Testis (tissue), 3 donors: ENCODE measurements around the gene KLK5. TPM values are rescaled to one million over a fixed set of nuclear protein-coding genes. Genes with fewer than 3 reads are reported as not detected.

ENCODE experiments used
- DNase-seq: peaks from one replicate; pipeline ENCODE4 v3.0.0-alpha.2; 2019
- H3K27ac ChIP-seq, 2 donors: fragments of 200-600 bp; sonication (generic); one replicate each; pipeline ENCODE4 v1.5.1; 2019
- H3K27me3 ChIP-seq: fragments of 200-600 bp; sonication (generic); one replicate; pipeline ENCODE4 v1.5.1; 2019
- H3K36me3 ChIP-seq: fragments of 200-600 bp; sonication (generic); one replicate; pipeline ENCODE4 v1.5.1; 2017; ENCODE audit warnings: low read depth; ENCODE audit errors: missing control alignments
- H3K4me1 ChIP-seq: fragments of 200-600 bp; sonication (generic); one replicate; pipeline ENCODE4 v1.5.1; 2019
- H3K4me3 ChIP-seq, 2 donors: fragments of 200-600 bp; sonication (generic); one replicate each; pipeline ENCODE4 v1.5.1; 2017 to 2019
- H3K9me3 ChIP-seq: fragments of 200-600 bp; sonication (generic); one replicate; pipeline ENCODE4 v1.5.1; 2017
- CTCF ChIP-seq, 3 experiments: fragments of 450-650 bp in 2 of 3; fragments of 200-600 bp in 1 of 3; sonication (generic) in 1 of 3; IDR thresholded peaks; one replicate each; pipeline ENCODE4 v1.5.1; 2016 to 2019; ENCODE audit warnings: antibody characterized with exemption in 3 of 3, mild to moderate bottlenecking in 2 of 3, moderate library complexity in 1 of 3
- POLR2A ChIP-seq: fragments of 450-650 bp; IDR thresholded peaks from one replicate; pipeline ENCODE4 v1.6.1; 2017; ENCODE audit warnings: antibody characterized with exemption, mild to moderate bottlenecking, moderate library complexity
- WGBS, 2 donors: methylation state at CpG; one replicate each; pipeline ENCODE4 v1.1.5; 2018; 5-methylcytosine and 5-hydroxymethylcytosine counted together
- intact Hi-C: fragments of 100-400 bp; cut with DNase I; formaldehyde crosslinking; loops from one replicate; pipeline ENCODE4 v1.15.1; 2023; ENCODE audit warnings: low total_unique reads
- polyA plus RNA-seq: library from polyadenylated mRNA; stranded (reverse); fragments of 350-450 nt; fragmentation: Illumina TruSeq; extraction: RNeasy Lipid Tissue Mini Kit (QIAGEN cat#74804); gene quantifications from one replicate; pipeline ENCODE4 v1.2.3, GENCODE V29; 2014; ENCODE audit warnings: low read depth, low replicate concordance; ENCODE audit not compliant: insufficient read depth
- total RNA-seq, 2 donors: library from RNA; depleted of rRNA; stranded (reverse); fragments of >200 nt; gene quantifications; one replicate each; pipeline ENCODE4 v1.2.3, GENCODE V29; 2016

The KLK5 gene
- total and polyA plus RNA-seq, 3 donors from 2014 or later, result 5.6 to 25.4 (median 13.9) TPM

GRCh38 chr19:50983625-50984292, 30.9 kb upstream of the KLK5 start, which contains the start of gene KLK7:
Gene KLK7, minus strand, starts transcription at chr19:50983917. Its CDS starts 1,518 bp downstream, at chr19:50982399.
- 8 to 10% methylated on average over 11 to 28 of the region's 28 CpGs for WGBS, 2 donors
- DNase-seq, result no peak

GRCh38 chr19:50982186-50982585, 29.3 kb upstream of the KLK5 start:
- no peaks in the 10 kb centered on the region for H3K36me3 ChIP-seq
- H3K27me3 ChIP-seq, result no peaks in the 10 kb centered on the region
- TF ChIP-seq POLR2A, result no peak
- TF ChIP-seq CTCF (IDR thresholded peaks at IDR 0.05), result no peak
- H3K4me3 ChIP-seq, result no peak overlapping the region
- peaks cover 3% of the 10 kb centered on the region for H3K4me1 ChIP-seq
- 87 to 93% methylated on average over 2 to 4 of the region's 4 CpGs for WGBS, 2 donors
- H3K9me3 ChIP-seq, result no peaks in the 10 kb centered on the region
- intact Hi-C loops, result no loop called here
- no peak for DNase-seq
- H3K27ac ChIP-seq, result no peak overlapping the region

More at GRCh38 chr19:50983625-50984292, 30.9 kb upstream of the KLK5 start, which contains the start of gene KLK7:
- TF ChIP-seq POLR2A, result no peak
- TF ChIP-seq CTCF (IDR thresholded peaks at IDR 0.05), result no peak
- Histone ChIP-seq H3K9me3 (no peaks in the 10 kb centered on the region), H3K4me3 (peak within 1 kb of the TSS in 1 of 2 donors; percentile 7), H3K36me3 (no peaks in the 10 kb centered on the region), H3K27me3 (no peaks in the 10 kb centered on the region), H3K4me1 (peaks cover 3% of the 10 kb centered on the region), H3K27ac (no peak within 1 kb of the TSS)
- intact Hi-C loops, result no loop called here

DNA sequence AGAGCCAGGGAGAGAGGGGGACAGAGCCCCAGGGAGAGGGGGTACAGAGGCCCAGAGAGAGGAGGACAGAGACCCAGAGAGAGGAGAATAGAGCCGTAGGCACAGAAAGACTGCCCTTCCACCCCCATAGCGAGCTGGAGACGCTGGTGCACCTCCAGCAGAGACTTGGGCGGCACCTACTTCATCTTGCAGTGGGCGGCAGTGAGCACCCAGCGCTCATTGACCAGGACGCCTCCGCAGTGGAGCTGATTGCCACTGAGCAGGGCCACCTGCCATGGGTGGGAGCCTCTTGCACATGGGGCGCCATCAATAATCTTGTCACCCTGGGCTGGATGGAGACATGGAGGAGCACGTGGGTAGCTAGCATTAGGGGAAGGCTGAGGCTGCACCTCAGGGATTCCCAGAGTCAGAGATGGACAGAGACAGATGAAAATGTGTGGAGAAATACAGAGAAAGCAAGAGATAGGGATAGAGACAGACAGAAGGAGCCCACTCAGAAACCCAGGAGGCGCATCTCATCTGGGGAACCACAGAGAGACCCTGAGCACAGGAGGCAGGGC, 28.8 kb upstream of the KLK5 start:
- no peak for DNase-seq
- H3K9me3 ChIP-seq, result no peaks in the 10 kb centered on the region
- TF ChIP-seq CTCF (IDR thresholded peaks at IDR 0.05), result no peak
- no peak for TF ChIP-seq POLR2A
- no peaks in the 10 kb centered on the region for H3K36me3 ChIP-seq
- H3K27ac ChIP-seq, result no peak overlapping the region
- 69 to 73% methylated on average over 5 to 11 of the region's 11 CpGs for WGBS, 2 donors
- intact Hi-C loops, result no loop called here
- no peak overlapping the region for H3K4me3 ChIP-seq
- no peaks in the 10 kb centered on the region for H3K27me3 ChIP-seq
- H3K4me1 ChIP-seq, result peaks cover 3% of the 10 kb centered on the region

GRCh38 chr19:50980208-50980607, 27.4 kb upstream of the KLK5 start:
- no peaks in the 10 kb centered on the region for H3K27me3 ChIP-seq
- H3K4me1 ChIP-seq, result peaks cover 3% of the 10 kb centered on the region

More at GRCh38 chr19:50980208-50980607, 27.4 kb upstream of the KLK5 start:
- TF ChIP-seq CTCF (IDR thresholded peaks at IDR 0.05), result no peak
- TF ChIP-seq POLR2A, result no peak
- intact Hi-C loops, result no loop called here
- no peaks in the 10 kb centered on the region for H3K9me3 ChIP-seq
- no peak for DNase-seq
- no peak overlapping the region for H3K27ac ChIP-seq
- 66 to 78% methylated on average over 9 to 13 of the region's 13 CpGs for WGBS, 2 donors
- H3K4me3 ChIP-seq, result no peak overlapping the region
- H3K36me3 ChIP-seq, result no peaks in the 10 kb centered on the region
